WTC11 (cell line): Measurements from ENCODE around the gene IL17RC.

ENCODE experiments used
- ATF1 ChIP-seq: sonication (generic); formaldehyde crosslinking; IDR thresholded peaks from 2 replicates; pipeline ENCODE4 v1.8.1; 2023; ENCODE audit warnings: mild to moderate bottlenecking, moderate library complexity, missing genetic modification reagents
- KAT7 ChIP-seq: sonication (generic); formaldehyde crosslinking; IDR thresholded peaks from 2 replicates; pipeline ENCODE4 v1.8.1; 2023; ENCODE audit warnings: missing genetic modification reagents, mild to moderate bottlenecking, borderline replicate concordance
- RORB ChIP-seq: fragments of 250-450 bp; sonication (Bioruptor Pico); IDR thresholded peaks from 2 replicates; pipeline ENCODE4 v1.9.0; 2021; ENCODE audit warnings: mild to moderate bottlenecking
- ZNF138 ChIP-seq: sonication (generic); formaldehyde crosslinking; conservative IDR thresholded peaks from 2 replicates; pipeline ENCODE4 v1.8.1; 2022; ENCODE audit warnings: mild to moderate bottlenecking, moderate library complexity, missing genetic modification reagents
- TF ChIP-seq, protein P1 (sequence below): sonication (generic); formaldehyde crosslinking; IDR thresholded peaks from 2 replicates; pipeline ENCODE4 v1.8.0; 2022; ENCODE audit warnings: mild to moderate bottlenecking, missing genetic modification reagents
- TF ChIP-seq, protein P2 (sequence below): sonication (generic); formaldehyde crosslinking; conservative IDR thresholded peaks from 2 replicates; pipeline ENCODE4 v1.8.1; 2022; ENCODE audit warnings: mild to moderate bottlenecking, missing genetic modification reagents
- TF ChIP-seq, protein P3 (sequence below): sonication (generic); formaldehyde crosslinking; IDR thresholded peaks from 2 replicates; pipeline ENCODE4 v1.8.1; 2023; ENCODE audit warnings: mild to moderate bottlenecking, missing genetic modification reagents, moderate library complexity
- TF ChIP-seq, protein P4 (sequence below): sonication (generic); formaldehyde crosslinking; IDR thresholded peaks from 2 replicates; pipeline ENCODE4 v1.8.1; 2022; ENCODE audit warnings: missing genetic modification reagents, borderline replicate concordance
- TF ChIP-seq, protein P5 (sequence below): fragments of 200-600 bp; IDR thresholded peaks from 2 replicates; pipeline ENCODE4 v1.8.0; 2022; ENCODE audit warnings: antibody characterized with exemption
- TF ChIP-seq, protein P6 (sequence below): sonication (generic); formaldehyde crosslinking; IDR thresholded peaks from 2 replicates; pipeline ENCODE4 v1.8.1; 2022; ENCODE audit warnings: low read depth, missing genetic modification reagents, borderline replicate concordance

DNA sequence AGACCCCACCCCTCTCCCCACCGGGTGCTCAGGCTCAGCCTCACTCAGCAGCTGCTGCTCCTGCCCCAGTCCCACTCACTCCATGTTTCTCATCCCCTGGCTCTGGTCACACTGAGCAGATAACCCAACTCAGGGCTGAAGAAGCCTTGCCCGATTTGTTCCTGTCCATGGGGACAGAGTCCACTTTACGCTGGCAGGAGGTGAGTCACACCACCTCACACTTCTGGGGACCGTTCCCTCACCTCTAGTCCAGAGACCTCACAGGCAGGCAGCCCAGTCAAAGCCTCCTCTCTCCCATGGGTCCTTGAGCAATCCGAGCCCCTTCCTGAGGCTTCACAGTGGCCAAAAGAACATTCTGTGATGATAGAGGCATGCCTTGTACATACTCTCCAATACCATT, 38.2 kb upstream of the IL17RC start:
- TF ChIP-seq, protein P1, sequence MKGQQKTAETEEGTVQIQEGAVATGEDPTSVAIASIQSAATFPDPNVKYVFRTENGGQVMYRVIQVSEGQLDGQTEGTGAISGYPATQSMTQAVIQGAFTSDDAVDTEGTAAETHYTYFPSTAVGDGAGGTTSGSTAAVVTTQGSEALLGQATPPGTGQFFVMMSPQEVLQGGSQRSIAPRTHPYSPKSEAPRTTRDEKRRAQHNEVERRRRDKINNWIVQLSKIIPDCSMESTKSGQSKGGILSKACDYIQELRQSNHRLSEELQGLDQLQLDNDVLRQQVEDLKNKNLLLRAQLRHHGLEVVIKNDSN (CRISPR knock-in tag) = no peak
- TF ChIP-seq, protein P2, sequence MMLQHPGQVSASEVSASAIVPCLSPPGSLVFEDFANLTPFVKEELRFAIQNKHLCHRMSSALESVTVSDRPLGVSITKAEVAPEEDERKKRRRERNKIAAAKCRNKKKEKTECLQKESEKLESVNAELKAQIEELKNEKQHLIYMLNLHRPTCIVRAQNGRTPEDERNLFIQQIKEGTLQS (CRISPR knock-in tag) = no peak
- TF ChIP-seq, protein P3, sequence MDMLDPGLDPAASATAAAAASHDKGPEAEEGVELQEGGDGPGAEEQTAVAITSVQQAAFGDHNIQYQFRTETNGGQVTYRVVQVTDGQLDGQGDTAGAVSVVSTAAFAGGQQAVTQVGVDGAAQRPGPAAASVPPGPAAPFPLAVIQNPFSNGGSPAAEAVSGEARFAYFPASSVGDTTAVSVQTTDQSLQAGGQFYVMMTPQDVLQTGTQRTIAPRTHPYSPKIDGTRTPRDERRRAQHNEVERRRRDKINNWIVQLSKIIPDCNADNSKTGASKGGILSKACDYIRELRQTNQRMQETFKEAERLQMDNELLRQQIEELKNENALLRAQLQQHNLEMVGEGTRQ (CRISPR knock-in tag) = no peak
- TF ChIP-seq ATF1 (CRISPR knock-in tag) = no peak
- TF ChIP-seq, protein P4, sequence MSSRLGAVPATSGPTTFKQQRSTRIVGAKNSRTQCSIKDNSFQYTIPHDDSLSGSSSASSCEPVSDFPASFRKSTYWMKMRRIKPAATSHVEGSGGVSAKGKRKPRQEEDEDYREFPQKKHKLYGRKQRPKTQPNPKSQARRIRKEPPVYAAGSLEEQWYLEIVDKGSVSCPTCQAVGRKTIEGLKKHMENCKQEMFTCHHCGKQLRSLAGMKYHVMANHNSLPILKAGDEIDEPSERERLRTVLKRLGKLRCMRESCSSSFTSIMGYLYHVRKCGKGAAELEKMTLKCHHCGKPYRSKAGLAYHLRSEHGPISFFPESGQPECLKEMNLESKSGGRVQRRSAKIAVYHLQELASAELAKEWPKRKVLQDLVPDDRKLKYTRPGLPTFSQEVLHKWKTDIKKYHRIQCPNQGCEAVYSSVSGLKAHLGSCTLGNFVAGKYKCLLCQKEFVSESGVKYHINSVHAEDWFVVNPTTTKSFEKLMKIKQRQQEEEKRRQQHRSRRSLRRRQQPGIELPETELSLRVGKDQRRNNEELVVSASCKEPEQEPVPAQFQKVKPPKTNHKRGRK (CRISPR knock-in tag) = no peak
- TF ChIP-seq, protein P5, sequence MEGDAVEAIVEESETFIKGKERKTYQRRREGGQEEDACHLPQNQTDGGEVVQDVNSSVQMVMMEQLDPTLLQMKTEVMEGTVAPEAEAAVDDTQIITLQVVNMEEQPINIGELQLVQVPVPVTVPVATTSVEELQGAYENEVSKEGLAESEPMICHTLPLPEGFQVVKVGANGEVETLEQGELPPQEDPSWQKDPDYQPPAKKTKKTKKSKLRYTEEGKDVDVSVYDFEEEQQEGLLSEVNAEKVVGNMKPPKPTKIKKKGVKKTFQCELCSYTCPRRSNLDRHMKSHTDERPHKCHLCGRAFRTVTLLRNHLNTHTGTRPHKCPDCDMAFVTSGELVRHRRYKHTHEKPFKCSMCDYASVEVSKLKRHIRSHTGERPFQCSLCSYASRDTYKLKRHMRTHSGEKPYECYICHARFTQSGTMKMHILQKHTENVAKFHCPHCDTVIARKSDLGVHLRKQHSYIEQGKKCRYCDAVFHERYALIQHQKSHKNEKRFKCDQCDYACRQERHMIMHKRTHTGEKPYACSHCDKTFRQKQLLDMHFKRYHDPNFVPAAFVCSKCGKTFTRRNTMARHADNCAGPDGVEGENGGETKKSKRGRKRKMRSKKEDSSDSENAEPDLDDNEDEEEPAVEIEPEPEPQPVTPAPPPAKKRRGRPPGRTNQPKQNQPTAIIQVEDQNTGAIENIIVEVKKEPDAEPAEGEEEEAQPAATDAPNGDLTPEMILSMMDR = no peak
- TF ChIP-seq ZNF138 = no peak
- TF ChIP-seq, protein P6, sequence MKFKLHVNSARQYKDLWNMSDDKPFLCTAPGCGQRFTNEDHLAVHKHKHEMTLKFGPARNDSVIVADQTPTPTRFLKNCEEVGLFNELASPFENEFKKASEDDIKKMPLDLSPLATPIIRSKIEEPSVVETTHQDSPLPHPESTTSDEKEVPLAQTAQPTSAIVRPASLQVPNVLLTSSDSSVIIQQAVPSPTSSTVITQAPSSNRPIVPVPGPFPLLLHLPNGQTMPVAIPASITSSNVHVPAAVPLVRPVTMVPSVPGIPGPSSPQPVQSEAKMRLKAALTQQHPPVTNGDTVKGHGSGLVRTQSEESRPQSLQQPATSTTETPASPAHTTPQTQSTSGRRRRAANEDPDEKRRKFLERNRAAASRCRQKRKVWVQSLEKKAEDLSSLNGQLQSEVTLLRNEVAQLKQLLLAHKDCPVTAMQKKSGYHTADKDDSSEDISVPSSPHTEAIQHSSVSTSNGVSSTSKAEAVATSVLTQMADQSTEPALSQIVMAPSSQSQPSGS (CRISPR knock-in tag) = no peak
- TF ChIP-seq RORB (CRISPR knock-in tag) = no peak
- TF ChIP-seq KAT7 (CRISPR knock-in tag) = no peak
